WTC11 (cell line): ENCODE data around the gene MRPL51.
A peak's percentile ranks its signal among the peaks of the same experiment; 100 is the strongest.

Experiments
- CREB1 ChIP-seq: sonication (generic); formaldehyde crosslinking; IDR thresholded peaks from 2 replicates; pipeline ENCODE4 v1.8.0; 2023; ENCODE audit warnings: mild to moderate bottlenecking, missing genetic modification reagents
- ELF4 ChIP-seq: sonication (generic); formaldehyde crosslinking; IDR thresholded peaks from 2 replicates; pipeline ENCODE4 v1.8.1; 2022; ENCODE audit warnings: low read depth, mild to moderate bottlenecking, moderate library complexity, missing genetic modification reagents
- NR2C2 ChIP-seq: sonication (generic); formaldehyde crosslinking; IDR thresholded peaks from 2 replicates; pipeline ENCODE4 v1.8.0; 2022; ENCODE audit warnings: mild to moderate bottlenecking, missing genetic modification reagents
- RELA ChIP-seq: sonication (generic); formaldehyde crosslinking; IDR thresholded peaks from 2 replicates; pipeline ENCODE4 v1.8.1; 2022; ENCODE audit warnings: missing genetic modification reagents, mild to moderate bottlenecking, borderline replicate concordance
- SMAD3 ChIP-seq: sonication (generic); formaldehyde crosslinking; IDR thresholded peaks from 2 replicates; pipeline ENCODE4 v1.8.0; 2022; ENCODE audit warnings: missing genetic modification reagents, mild to moderate bottlenecking, borderline replicate concordance
- ZNF232 ChIP-seq: sonication (generic); formaldehyde crosslinking; IDR thresholded peaks from 2 replicates; pipeline ENCODE4 v1.8.0; 2022; ENCODE audit warnings: mild to moderate bottlenecking, missing genetic modification reagents
- TF ChIP-seq, protein P1 (sequence below): sonication (generic); formaldehyde crosslinking; IDR thresholded peaks from 2 replicates; pipeline ENCODE4 v1.8.0; 2022; ENCODE audit warnings: mild to moderate bottlenecking, missing genetic modification reagents
- TF ChIP-seq, protein P2 (sequence below): fragments of 200-600 bp; IDR thresholded peaks from 2 replicates; pipeline ENCODE4 v1.8.0; 2022; ENCODE audit warnings: antibody characterized with exemption
- TF ChIP-seq, protein P3 (sequence below): sonication (generic); formaldehyde crosslinking; IDR thresholded peaks from 2 replicates; pipeline ENCODE4 v1.8.1; 2023; ENCODE audit warnings: mild to moderate bottlenecking, moderate library complexity, missing genetic modification reagents
- TF ChIP-seq, protein P4 (sequence below): sonication (generic); formaldehyde crosslinking; IDR thresholded peaks from 2 replicates; pipeline ENCODE4 v1.8.0; 2022; ENCODE audit warnings: mild to moderate bottlenecking, missing genetic modification reagents
- TF ChIP-seq, protein P5 (sequence below): sonication (generic); formaldehyde crosslinking; IDR thresholded peaks from 2 replicates; pipeline ENCODE4 v1.8.0; 2023; ENCODE audit warnings: missing genetic modification reagents
- TF ChIP-seq, protein P6 (sequence below): sonication (generic); formaldehyde crosslinking; IDR thresholded peaks from 2 replicates; pipeline ENCODE4 v1.8.1; 2023; ENCODE audit warnings: mild to moderate bottlenecking, missing genetic modification reagents, borderline replicate concordance
- TF ChIP-seq, protein P7 (sequence below): sonication (generic); formaldehyde crosslinking; IDR thresholded peaks from 2 replicates; pipeline ENCODE4 v1.8.0; 2023; ENCODE audit warnings: mild to moderate bottlenecking, missing genetic modification reagents

DNA sequence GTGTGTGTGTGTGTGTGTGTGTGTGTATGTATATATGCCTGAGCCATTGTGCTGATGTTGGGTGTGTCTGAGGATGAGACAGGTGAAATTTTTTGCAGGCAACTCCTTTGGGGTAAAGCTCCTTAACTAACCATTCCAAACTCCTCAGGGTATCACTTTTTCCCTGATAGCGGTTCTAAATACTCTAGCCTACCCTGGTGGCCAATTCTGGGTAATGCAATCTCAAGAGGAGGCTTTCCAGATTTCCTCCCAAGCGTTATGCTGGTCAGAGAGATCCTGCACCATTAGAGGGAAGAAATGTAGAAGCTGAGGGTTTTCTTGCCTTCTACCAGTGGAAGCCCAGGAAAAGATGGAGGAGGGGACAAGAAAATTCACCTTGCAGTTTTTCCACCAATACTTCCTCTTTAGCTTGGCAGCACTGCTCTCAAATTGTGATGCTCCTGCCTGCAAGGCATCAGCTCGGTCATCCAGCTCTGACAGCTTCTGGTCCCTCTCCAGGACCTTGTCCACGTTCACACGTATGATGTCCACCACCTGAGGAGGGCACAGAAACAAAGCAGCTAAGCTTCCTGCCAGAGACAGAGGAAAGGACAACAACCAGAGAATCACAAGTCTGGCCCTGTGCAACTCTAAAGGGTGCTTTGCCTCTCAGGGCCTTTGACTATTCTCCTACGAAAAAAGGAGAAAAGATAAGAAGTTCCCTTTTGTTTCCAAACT lies 27.4 kb downstream of the MRPL51 start:
- TF ChIP-seq SMAD3 (CRISPR knock-in tag) = no peak
- TF ChIP-seq, protein P1, sequence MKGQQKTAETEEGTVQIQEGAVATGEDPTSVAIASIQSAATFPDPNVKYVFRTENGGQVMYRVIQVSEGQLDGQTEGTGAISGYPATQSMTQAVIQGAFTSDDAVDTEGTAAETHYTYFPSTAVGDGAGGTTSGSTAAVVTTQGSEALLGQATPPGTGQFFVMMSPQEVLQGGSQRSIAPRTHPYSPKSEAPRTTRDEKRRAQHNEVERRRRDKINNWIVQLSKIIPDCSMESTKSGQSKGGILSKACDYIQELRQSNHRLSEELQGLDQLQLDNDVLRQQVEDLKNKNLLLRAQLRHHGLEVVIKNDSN (CRISPR knock-in tag) = no peak
- TF ChIP-seq, protein P2, sequence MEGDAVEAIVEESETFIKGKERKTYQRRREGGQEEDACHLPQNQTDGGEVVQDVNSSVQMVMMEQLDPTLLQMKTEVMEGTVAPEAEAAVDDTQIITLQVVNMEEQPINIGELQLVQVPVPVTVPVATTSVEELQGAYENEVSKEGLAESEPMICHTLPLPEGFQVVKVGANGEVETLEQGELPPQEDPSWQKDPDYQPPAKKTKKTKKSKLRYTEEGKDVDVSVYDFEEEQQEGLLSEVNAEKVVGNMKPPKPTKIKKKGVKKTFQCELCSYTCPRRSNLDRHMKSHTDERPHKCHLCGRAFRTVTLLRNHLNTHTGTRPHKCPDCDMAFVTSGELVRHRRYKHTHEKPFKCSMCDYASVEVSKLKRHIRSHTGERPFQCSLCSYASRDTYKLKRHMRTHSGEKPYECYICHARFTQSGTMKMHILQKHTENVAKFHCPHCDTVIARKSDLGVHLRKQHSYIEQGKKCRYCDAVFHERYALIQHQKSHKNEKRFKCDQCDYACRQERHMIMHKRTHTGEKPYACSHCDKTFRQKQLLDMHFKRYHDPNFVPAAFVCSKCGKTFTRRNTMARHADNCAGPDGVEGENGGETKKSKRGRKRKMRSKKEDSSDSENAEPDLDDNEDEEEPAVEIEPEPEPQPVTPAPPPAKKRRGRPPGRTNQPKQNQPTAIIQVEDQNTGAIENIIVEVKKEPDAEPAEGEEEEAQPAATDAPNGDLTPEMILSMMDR = peak; percentile 74
- TF ChIP-seq NR2C2 (CRISPR knock-in tag) = no peak
- TF ChIP-seq, protein P3, sequence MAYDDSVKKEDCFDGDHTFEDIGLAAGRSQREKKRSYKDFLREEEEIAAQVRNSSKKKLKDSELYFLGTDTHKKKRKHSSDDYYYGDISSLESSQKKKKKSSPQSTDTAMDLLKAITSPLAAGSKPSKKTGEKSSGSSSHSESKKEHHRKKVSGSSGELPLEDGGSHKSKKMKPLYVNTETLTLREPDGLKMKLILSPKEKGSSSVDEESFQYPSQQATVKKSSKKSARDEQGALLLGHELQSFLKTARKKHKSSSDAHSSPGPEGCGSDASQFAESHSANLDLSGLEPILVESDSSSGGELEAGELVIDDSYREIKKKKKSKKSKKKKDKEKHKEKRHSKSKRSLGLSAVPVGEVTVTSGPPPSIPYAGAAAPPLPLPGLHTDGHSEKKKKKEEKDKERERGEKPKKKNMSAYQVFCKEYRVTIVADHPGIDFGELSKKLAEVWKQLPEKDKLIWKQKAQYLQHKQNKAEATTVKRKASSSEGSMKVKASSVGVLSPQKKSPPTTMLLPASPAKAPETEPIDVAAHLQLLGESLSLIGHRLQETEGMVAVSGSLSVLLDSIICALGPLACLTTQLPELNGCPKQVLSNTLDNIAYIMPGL (CRISPR knock-in tag) = no peak
- no peak for TF ChIP-seq RELA (CRISPR knock-in tag)
- TF ChIP-seq, protein P4, sequence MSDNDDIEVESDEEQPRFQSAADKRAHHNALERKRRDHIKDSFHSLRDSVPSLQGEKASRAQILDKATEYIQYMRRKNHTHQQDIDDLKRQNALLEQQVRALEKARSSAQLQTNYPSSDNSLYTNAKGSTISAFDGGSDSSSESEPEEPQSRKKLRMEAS (CRISPR knock-in tag) = no peak
- TF ChIP-seq, protein P5, sequence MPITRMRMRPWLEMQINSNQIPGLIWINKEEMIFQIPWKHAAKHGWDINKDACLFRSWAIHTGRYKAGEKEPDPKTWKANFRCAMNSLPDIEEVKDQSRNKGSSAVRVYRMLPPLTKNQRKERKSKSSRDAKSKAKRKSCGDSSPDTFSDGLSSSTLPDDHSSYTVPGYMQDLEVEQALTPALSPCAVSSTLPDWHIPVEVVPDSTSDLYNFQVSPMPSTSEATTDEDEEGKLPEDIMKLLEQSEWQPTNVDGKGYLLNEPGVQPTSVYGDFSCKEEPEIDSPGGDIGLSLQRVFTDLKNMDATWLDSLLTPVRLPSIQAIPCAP (CRISPR knock-in tag) = no peak
- TF ChIP-seq, protein P6, sequence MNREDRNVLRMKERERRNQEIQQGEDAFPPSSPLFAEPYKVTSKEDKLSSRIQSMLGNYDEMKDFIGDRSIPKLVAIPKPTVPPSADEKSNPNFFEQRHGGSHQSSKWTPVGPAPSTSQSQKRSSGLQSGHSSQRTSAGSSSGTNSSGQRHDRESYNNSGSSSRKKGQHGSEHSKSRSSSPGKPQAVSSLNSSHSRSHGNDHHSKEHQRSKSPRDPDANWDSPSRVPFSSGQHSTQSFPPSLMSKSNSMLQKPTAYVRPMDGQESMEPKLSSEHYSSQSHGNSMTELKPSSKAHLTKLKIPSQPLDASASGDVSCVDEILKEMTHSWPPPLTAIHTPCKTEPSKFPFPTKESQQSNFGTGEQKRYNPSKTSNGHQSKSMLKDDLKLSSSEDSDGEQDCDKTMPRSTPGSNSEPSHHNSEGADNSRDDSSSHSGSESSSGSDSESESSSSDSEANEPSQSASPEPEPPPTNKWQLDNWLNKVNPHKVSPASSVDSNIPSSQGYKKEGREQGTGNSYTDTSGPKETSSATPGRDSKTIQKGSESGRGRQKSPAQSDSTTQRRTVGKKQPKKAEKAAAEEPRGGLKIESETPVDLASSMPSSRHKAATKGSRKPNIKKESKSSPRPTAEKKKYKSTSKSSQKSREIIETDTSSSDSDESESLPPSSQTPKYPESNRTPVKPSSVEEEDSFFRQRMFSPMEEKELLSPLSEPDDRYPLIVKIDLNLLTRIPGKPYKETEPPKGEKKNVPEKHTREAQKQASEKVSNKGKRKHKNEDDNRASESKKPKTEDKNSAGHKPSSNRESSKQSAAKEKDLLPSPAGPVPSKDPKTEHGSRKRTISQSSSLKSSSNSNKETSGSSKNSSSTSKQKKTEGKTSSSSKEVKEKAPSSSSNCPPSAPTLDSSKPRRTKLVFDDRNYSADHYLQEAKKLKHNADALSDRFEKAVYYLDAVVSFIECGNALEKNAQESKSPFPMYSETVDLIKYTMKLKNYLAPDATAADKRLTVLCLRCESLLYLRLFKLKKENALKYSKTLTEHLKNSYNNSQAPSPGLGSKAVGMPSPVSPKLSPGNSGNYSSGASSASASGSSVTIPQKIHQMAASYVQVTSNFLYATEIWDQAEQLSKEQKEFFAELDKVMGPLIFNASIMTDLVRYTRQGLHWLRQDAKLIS (CRISPR knock-in tag) = no peak
- TF ChIP-seq ELF4 (CRISPR knock-in tag) = no peak
- TF ChIP-seq, protein P7, sequence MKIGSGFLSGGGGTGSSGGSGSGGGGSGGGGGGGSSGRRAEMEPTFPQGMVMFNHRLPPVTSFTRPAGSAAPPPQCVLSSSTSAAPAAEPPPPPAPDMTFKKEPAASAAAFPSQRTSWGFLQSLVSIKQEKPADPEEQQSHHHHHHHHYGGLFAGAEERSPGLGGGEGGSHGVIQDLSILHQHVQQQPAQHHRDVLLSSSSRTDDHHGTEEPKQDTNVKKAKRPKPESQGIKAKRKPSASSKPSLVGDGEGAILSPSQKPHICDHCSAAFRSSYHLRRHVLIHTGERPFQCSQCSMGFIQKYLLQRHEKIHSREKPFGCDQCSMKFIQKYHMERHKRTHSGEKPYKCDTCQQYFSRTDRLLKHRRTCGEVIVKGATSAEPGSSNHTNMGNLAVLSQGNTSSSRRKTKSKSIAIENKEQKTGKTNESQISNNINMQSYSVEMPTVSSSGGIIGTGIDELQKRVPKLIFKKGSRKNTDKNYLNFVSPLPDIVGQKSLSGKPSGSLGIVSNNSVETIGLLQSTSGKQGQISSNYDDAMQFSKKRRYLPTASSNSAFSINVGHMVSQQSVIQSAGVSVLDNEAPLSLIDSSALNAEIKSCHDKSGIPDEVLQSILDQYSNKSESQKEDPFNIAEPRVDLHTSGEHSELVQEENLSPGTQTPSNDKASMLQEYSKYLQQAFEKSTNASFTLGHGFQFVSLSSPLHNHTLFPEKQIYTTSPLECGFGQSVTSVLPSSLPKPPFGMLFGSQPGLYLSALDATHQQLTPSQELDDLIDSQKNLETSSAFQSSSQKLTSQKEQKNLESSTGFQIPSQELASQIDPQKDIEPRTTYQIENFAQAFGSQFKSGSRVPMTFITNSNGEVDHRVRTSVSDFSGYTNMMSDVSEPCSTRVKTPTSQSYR (CRISPR knock-in tag) = no peak
- no peak for TF ChIP-seq ZNF232 (CRISPR knock-in tag)
- no peak for TF ChIP-seq CREB1
